Neural crest cell (in vitro differentiated cells): ENCODE results near the gene IDNK. TPM values are rescaled to one million over a fixed set of nuclear protein-coding genes. Genes with fewer than 3 reads are reported as not detected.

Experiments
- DNase-seq: peaks from one replicate; pipeline ENCODE4 v3.0.0; 2021; ENCODE audit warnings: low read depth, mixed read lengths, low spot score
- H3K27ac Mint-ChIP-seq: one replicate; pipeline ENCODE4 v1.8.0; 2021; ENCODE audit warnings: mild to moderate bottlenecking, mixed read lengths; ENCODE audit not compliant: unreplicated experiment
- H3K27me3 Mint-ChIP-seq: 2 replicates; pipeline ENCODE4 v1.8.0; 2021; ENCODE audit warnings: low read depth, mild to moderate bottlenecking, mixed read lengths
- H3K36me3 Mint-ChIP-seq: 2 replicates; pipeline ENCODE4 v1.8.0; 2021; ENCODE audit warnings: low read depth, mild to moderate bottlenecking, mixed read lengths
- H3K4me1 Mint-ChIP-seq: 2 replicates; pipeline ENCODE4 v1.8.0; 2021; ENCODE audit warnings: mixed read lengths
- H3K4me3 Mint-ChIP-seq: one replicate; pipeline ENCODE4 v1.8.0; 2021; ENCODE audit warnings: mild to moderate bottlenecking, mixed read lengths
- H3K9me3 Mint-ChIP-seq: 2 replicates; pipeline ENCODE4 v1.8.0; 2021; ENCODE audit warnings: mixed read lengths
- CTCF ChIP-seq: fragments of 200-600 bp; sonication (generic); conservative IDR thresholded peaks from 2 replicates; pipeline ENCODE4 v1.5.0; 2021; ENCODE audit warnings: antibody characterized with exemption, mild to moderate bottlenecking
- total RNA-seq: library from RNA; stranded (reverse); gene quantifications from 2 replicates; pipeline ENCODE4 v1.2.1, GENCODE V29; 2021

The IDNK gene
- total RNA-seq, 1 donor from 2014 or later = 2.6 TPM

GRCh38 chr9:83670381-83670780, 47.4 kb downstream of the IDNK start:
- Mint-ChIP-seq H3K36me3 (peaks cover 15% of the 10 kb centered on the region), H3K4me1 (no peaks in the 10 kb centered on the region), H3K27me3 (no peaks in the 10 kb centered on the region), H3K9me3 (no peaks in the 10 kb centered on the region), H3K4me3 (no peak overlapping the region), H3K27ac (no peak overlapping the region)
- TF ChIP-seq CTCF = no peak
- DNase-seq = no peak

DNA sequence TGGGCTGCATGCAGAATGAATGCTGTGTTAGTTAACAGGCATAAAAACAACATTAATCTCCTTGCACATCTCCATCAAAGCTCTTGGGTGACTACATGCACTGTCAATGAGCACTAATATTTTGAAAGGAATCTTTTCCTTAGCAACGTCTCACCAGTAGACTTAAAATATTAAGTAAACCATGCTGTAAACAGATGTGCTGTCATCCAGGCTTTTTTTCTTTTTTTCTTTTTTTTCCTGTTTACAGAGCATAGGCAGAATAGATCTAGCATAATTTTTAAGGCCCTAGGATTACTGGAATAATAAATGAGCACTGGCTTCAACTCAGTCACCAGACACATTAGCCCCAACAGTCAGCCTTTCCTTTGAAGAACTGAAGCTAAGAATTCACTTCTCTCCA, 48.5 kb downstream of the IDNK start:
- H3K4me1 Mint-ChIP-seq = no peaks in the 10 kb centered on the region

GRCh38 chr9:83675466-83675865, 52.5 kb downstream of the IDNK start:
- Mint-ChIP-seq H3K27ac (no peak overlapping the region), H3K27me3 (no peaks in the 10 kb centered on the region), H3K9me3 (no peaks in the 10 kb centered on the region), H3K36me3 (peaks cover 31% of the 10 kb centered on the region), H3K4me1 (no peaks in the 10 kb centered on the region), H3K4me3 (no peak overlapping the region)
- DNase-seq = no peak
- no peak for TF ChIP-seq CTCF

More for the DNA sequence above, 48.5 kb downstream of the IDNK start:
- Mint-ChIP-seq H3K4me3 (no peak overlapping the region), H3K9me3 (no peaks in the 10 kb centered on the region), H3K27ac (no peak overlapping the region), H3K36me3 (peaks cover 14% of the 10 kb centered on the region), H3K27me3 (no peaks in the 10 kb centered on the region)
- no peak for TF ChIP-seq CTCF
- no peak for DNase-seq

GRCh38 chr9:83677596-83677995, 54.7 kb downstream of the IDNK start:
- Mint-ChIP-seq H3K27ac (no peak overlapping the region), H3K9me3 (no peaks in the 10 kb centered on the region), H3K36me3 (peaks cover 25% of the 10 kb centered on the region), H3K4me1 (no peaks in the 10 kb centered on the region), H3K4me3 (no peak overlapping the region), H3K27me3 (no peaks in the 10 kb centered on the region)
- no peak for DNase-seq
- no peak for TF ChIP-seq CTCF

GRCh38 chr9:83680233-83680632, 57.3 kb downstream of the IDNK start:
- peaks cover 3% of the 10 kb centered on the region for H3K4me1 Mint-ChIP-seq
- no peak for DNase-seq
- no peaks in the 10 kb centered on the region for H3K9me3 Mint-ChIP-seq
- no peaks in the 10 kb centered on the region for H3K27me3 Mint-ChIP-seq
- H3K27ac Mint-ChIP-seq = no peak overlapping the region
- TF ChIP-seq CTCF = no peak
- peaks cover 20% of the 10 kb centered on the region for H3K36me3 Mint-ChIP-seq
- H3K4me3 Mint-ChIP-seq = no peak overlapping the region

DNA sequence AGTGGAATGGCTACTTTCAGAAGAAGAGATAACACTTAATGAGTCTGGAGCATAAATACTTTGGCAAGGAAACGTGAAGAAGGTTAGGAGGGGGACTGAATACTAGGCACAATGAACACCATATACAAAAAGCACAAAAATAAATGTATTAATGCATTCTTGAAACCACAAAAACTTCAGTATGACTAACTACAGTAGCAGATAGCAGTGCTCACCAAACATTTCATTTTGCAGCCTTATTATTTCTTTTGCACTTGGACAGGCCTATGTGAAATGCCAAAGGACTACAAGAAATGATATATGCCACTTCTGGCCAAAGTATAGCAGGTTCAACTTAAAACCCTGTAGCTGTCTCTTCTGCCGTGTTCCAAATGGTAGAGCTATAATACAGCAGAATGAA, 58.5 kb downstream of the IDNK start:
- no peak overlapping the region for H3K4me3 Mint-ChIP-seq
- H3K4me1 Mint-ChIP-seq = peaks cover 3% of the 10 kb centered on the region
- H3K27me3 Mint-ChIP-seq = no peaks in the 10 kb centered on the region
- peaks cover 19% of the 10 kb centered on the region for H3K36me3 Mint-ChIP-seq
- TF ChIP-seq CTCF = no peak
- no peak overlapping the region for H3K27ac Mint-ChIP-seq
- H3K9me3 Mint-ChIP-seq = no peaks in the 10 kb centered on the region
- DNase-seq = no peak
